Activated CD4-positive, alpha-beta T cell treated with anti-CD3 and anti-CD28 coated beads, Interleukin-2, amount 50 U/mL, for 1 hour (primary cell): ENCODE results near the gene NCKAP5L.
A peak's percentile ranks its signal among the peaks of the same experiment; 100 is the strongest.
"Not testable (repeated sequence)": the region's sequence is repeated elsewhere in the genome, so short reads cannot be mapped to it uniquely, and the experiment has no call there.

Experiments used
- DNase-seq: peaks from one replicate; pipeline ENCODE4 v3.0.0-alpha.2; 2020

NCKAP5L gene

DNA sequence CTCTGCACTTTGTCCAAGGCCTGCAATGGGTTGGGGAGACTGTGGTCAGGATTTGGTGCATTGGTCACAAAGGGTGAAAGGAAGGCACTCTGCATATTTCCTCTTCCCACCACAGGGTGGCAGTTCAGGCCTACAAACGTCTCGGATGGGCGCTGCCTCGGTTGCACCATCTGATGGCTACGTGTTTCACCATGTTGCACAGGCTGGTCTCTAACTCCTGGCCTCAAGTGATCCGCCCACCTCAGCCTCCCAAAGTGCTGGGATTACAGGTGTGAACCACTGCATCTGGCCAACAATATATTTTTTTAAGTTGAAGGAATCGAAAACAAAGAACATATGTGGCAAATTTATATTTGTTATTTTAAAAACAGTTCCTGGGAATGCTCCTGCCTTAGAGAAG, 51.8 kb downstream of the NCKAP5L start:
- DNase-seq, result peak; percentile 41

DNA sequence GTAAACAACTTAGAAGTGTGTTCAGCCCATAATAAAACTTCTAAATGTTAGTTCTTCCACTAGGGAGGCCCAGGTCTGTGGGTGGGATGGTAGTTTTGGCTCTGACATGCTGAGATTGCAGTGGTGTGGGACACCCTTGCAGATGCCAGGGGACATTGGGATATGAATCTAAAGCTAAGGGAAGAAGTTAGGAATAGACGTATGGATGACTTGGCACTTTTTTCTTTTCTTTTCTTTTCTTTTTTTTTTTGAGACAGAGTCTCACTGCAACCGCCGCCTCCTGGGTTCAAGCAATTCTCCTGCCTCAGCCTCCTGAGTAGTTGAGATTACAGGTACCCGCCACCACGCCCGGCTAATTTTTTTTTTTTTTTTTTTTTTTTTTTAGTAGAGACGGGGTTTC, 55.1 kb downstream of the NCKAP5L start:
- not testable (repeated sequence) for DNase-seq

DNA sequence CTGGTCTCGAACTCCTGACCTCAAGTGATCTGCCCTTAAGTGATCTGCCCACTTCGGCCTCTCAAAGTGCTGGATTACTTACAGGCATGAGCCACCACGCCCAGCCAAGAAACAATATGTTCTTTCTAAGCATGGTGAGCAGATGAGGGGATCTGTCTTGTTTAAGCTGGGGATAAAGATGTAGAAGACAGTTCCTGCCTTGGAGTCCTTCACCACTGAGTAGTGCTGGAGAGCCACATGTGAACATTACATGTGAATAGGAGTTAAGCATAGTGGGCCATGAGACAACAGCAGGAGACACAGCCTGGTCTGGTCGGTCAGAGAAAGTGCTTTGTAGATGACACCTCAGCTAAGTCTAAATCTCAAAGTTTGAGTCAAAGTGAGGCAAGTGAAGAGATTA, 60.9 kb downstream of the NCKAP5L start:
- DNase-seq, result no peak

DNA sequence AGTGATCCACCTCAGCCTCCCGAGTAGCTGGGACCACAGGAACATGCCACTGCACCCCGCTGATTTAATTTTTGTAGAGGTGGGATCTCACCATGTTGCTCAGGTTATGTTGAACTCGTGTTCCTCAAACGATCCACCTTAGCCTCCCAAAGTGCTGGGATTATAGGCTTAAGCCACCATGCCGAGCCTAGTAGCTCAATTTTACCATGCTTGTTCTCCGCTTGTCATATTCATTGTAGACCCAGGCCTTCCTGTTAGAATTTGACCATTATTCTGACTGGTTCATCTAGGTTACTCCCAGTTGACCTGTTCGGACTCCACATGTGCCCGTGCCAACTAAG, 62.1 kb downstream of the NCKAP5L start:
- DNase-seq, result no peak

DNA sequence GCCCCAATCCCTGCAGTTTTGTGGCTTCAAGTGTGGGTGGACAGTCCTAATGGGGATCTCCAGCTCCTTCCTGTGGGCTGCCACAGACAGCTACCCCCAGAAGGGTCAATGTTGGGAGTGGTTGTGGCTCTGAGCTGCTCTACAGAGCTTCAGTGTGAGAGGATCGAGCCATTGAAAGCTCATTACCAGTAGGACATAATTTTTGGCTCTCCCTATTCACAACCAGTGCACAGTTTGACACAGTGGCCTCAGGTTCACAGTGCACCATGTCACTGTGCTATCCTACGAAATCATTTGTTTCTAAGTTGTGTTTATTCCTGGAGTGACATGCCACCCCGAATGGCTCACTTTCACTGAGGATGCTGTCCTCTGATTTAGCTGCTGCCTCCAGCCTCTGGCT, 64.1 kb downstream of the NCKAP5L start:
- no peak for DNase-seq

DNA sequence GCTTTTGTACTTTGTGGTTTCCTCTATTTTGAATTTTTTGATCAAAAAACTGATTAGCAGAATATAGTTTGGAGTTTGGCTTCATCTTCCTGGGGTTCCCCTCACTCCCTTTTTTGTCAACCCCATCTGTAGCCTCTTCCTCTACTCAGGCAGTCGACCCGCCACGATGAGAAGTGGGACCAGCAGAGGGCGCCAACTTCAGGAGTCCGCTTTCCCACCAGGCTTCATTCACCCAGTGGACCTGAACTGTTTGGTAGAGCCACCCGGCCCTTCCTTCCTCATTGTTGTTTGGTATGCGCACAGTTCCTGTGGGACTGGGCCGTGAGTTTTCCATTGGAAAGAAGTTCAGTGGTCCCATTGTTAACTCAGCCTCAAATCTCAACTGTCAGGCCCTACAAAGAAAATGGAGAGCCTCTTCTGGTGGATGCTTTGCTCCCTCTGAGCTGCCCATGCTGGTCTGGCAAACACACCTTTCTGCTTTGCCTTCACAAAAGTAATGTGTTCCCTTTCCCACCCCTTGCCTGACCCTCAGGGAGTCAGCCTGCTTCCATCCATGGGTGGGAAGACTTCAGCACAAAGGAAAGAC, 65.1 kb downstream of the NCKAP5L start:
- DNase-seq, result peak; percentile 82

DNA sequence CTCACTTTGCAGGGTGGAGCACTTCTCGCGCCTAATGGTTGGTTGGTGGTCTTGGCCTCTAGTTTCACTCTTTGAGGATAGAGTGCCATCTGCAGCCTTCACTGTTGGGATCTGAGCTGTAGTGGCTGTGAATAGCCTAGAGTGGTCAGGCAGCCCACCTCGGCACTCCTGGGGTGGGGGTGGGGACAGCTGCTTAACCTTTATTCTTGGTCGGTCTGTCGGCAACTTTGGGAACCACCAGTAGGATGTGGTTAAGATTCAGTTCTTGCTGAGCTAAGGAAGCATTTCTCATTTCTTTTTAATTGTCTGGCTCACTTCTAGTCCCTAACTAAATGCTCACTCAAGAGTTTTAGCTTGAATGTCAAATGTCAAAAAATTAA, 65.8 kb downstream of the NCKAP5L start:
- no peak for DNase-seq

DNA sequence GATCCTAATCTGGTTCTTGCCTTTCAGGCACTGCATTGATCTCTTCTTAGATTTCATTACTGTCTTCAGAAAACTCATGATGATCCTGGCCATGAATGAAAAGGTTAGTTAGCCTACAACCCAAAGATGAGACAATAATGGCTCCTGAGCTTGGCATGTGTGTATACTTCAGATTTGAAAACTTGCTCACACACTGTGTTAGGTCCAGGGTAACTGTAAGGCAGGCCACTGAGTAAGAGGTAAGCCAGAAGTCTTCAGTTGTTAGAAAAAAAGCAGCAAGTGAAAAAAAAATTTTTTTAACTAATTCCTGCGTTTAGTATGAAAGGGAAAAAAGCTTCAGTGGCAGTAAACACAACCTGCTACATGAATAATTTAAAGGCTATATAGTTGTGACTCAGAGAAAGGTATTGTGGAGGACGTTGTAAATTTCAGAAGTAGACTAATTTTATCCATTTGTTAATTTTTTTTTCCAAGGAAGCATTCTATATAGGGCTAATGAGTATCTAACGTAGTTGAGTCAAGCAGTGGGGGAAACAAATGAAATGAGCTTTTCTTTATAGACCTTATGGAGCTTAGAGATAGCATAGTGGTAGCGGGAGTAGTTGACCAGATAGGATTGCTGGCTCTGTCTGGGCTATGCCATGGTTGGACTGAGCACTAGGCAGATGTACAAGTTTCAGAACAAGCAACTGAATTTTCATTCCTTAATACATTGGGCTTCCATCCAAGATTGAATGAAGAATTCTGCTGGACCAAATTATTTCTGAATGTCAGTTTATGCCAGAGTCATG, 66.3 kb downstream of the NCKAP5L start:
- no peak for DNase-seq

DNA sequence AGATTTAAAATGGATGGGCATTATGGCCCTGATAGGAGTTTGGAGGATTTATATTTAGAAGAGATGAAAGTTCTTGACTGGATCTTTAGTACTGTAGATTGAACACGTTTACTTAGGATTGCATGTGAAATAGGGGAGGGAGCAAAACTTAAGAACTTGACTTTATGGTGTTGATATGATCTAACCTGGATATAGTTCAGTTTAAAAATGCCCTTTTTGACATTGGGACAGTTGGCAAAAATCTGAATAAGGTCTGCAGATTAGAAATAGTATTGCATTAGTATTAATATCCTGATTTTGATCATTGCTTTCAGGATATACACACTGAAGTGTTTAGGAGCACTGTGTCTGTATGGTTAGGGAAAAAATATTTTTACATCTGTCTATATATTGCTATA, 77.2 kb downstream of the NCKAP5L start:
- no peak for DNase-seq

DNA sequence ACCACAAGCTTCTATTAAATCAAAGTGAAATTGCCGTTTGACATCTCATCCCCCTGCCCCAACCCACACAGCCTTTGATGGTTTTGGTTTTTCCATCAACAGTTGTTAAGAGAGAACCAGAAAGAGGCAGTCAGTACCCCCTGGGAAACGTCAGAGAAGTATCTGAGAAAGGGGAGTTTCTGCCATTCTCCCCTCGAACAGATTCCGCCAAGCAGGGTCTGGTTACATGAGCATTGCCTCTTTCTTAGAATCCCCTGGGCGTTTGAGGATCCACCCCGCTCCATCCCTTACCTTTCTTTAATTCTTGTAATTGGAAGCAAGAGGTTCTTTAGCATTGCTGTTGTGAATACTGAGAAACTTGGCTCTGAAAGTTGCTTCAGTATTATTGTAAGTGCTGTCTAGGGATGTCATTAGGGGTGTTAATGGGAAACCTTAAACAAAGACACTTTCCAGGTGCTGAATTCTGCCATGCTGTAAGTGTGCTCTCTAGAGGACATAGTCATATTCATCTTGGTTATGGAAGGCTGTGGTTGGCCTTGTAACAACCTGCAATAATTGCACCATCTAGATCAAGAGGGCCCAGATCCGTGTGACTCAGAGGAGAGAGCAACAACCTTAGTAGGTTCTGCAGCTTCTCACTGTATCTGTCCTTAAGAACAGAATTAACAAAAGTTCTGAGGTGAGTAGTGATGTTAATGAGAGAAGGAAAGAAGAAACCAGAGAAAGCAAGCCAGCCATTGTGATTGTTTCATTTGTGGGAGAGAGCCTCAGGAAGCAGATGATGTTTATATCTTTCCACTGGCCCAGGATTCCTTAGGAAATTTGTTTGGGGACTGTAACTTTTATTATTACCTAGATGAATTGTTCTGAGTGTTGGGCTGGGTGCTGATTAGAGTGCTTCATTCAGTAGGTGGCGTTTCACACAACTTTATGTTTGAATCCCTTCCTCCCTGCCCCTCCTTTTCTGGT, 77.9 kb downstream of the NCKAP5L start:
- peak; percentile 14 for DNase-seq

DNA sequence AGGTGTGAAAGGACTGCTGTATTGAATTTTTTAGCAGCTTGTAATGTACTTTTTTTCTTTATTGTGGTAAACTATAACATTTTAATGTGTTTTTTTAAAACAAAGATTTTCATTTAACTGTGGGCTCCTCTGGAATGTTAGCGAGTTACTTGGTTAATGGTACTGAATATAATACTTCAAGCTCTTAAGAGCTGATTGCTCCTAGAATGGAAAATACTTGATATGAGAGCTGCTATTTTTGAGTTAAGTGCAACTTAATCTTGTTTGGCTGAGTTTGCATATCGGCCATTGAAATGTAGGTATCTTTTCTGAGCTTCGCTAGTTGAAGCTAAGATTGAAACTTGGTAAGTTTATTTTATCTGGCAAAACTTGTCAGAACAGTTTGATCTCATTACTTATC, 79.4 kb downstream of the NCKAP5L start:
- DNase-seq, result no peak

DNA sequence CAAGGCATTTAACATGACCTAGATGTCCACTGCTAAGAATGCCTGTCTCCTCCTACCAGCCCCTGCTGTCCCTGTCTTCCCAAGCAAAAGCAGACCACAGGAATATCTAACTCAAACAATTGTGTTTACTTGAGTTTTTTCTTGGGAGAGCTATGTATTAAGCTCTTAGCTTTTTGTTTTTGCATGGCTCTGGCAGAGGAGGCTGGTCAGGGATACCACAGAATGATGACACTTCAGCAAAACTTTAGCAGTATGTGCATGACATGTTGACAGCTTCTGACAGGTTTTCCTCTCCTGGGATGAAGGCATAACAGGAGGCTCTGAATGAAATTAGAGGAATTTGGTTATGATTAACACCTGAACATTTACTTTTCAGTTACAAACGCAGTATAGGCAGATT, 79.9 kb downstream of the NCKAP5L start:
- DNase-seq, result no peak

DNA sequence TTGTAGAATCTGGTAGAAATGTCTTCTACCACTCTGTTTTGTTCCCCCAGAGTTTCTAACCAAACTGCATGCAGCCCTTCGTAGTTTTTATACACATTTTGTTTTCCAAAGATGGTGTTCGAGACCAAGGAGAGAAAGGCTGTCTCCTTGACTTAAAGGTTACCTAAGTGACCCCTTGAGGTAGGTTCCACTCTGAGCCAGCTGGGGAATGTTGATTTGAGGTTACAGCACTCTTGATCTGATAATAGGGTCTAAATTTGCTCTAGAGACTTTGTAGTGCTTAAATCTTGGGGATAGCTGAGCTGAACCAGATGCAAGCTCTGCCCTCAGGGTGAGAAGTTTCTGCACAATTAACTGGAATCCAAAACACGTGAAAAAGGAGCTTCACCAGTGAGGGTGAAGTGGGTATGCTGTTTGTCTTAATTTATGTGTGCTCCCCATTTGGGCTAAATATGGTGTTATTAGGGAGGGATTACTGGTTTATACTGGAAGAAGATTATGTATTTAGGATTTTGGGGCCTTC, 83.8 kb downstream of the NCKAP5L start:
- no peak for DNase-seq

DNA sequence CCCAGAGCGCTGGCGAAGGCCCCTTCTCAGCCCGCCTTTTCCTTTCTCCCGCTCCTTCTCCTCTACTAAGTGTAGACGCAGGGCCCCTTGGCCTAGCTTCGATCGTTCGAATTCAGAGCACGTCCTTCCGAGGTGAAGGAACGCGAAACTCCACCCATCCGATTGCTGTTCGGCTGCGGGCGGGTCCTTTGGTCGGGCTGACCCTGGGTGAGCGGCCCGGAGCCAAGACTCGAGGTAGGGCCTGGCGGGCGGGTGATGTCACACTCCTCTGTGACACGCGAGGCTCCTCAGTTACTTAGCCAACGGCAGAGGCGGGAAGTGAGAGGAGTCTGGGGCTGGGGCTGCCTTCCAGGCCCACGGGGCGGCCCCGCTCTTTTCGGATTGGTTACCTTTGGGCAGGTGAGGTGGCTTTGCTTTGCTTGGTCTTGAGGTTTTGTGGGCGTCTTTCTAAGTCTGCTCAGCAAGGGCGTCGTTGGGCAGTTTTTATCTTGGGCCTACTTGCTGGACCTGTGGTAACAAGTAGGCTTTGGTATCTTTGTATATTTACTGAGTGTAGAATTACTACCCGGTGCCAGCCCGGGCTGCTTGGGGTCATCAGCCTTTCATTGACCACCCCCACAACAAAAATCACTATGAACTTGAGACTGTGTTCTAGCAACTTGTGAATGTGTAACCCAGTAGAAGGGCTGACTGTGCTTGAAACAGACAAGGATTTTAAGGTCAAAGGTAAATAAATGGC, 86.2 kb downstream of the NCKAP5L start:
- DNase-seq, result peak; percentile 86
